Endodermal cell (in vitro differentiated cells): Measurements from ENCODE around the gene BMP2K. TPM values are rescaled to one million over a fixed set of nuclear protein-coding genes. Genes with fewer than 3 reads are reported as not detected.

Source experiments
- DNase-seq: peaks from one replicate; pipeline ENCODE4 v3.0.0-alpha.2; 2017
- H3K27ac ChIP-seq: 2 replicates; pipeline ENCODE4 v1.5.1; 2013; ENCODE audit warnings: mild to moderate bottlenecking, low read depth, low read length, moderate library complexity
- H3K27me3 ChIP-seq: 2 replicates; pipeline ENCODE4 v1.6.1; 2013; ENCODE audit warnings: mild to moderate bottlenecking, low read length, moderate library complexity; ENCODE audit not compliant: insufficient read depth, control insufficient read depth, poor library complexity, severe bottlenecking
- H3K36me3 ChIP-seq: 2 replicates; pipeline ENCODE4 v1.7.0; 2013; ENCODE audit warnings: mild to moderate bottlenecking, low read length, moderate library complexity; ENCODE audit not compliant: control insufficient read depth, insufficient read depth
- H3K4me1 ChIP-seq: one replicate; pipeline ENCODE4 v1.7.0; 2013; ENCODE audit warnings: low read length; ENCODE audit not compliant: control insufficient read depth, insufficient read depth
- H3K4me3 ChIP-seq: 2 replicates; pipeline ENCODE4 v1.5.1; 2013; ENCODE audit warnings: mild to moderate bottlenecking, low read length, moderate library complexity
- H3K9ac ChIP-seq: 2 replicates; pipeline ENCODE4 v1.6.1; 2013; ENCODE audit warnings: mild to moderate bottlenecking, low read length, moderate library complexity; ENCODE audit not compliant: poor library complexity, severe bottlenecking; ENCODE audit errors: extremely low read depth
- H3K9me3 ChIP-seq: 2 replicates; pipeline ENCODE4 v1.6.1; 2013; ENCODE audit warnings: mild to moderate bottlenecking, low read length, moderate library complexity; ENCODE audit not compliant: control insufficient read depth
- H3K27ac Mint-ChIP-seq: 2 replicates; pipeline ENCODE4 v1.8.0; 2020; ENCODE audit warnings: mixed read lengths
- H3K27me3 Mint-ChIP-seq: 2 replicates; pipeline ENCODE4 v1.8.0; 2021; ENCODE audit warnings: mild to moderate bottlenecking, mixed read lengths; ENCODE audit not compliant: insufficient read depth
- H3K36me3 Mint-ChIP-seq: 2 replicates; pipeline ENCODE4 v1.8.0; 2020; ENCODE audit warnings: low read depth, mixed read lengths
- H3K4me1 Mint-ChIP-seq: 2 replicates; pipeline ENCODE4 v1.8.0; 2020; ENCODE audit warnings: mixed read lengths
- H3K4me3 Mint-ChIP-seq: 2 replicates; pipeline ENCODE4 v1.8.0; 2020; ENCODE audit warnings: mild to moderate bottlenecking, moderate library complexity, mixed read lengths
- H3K9me3 Mint-ChIP-seq: 2 replicates; pipeline ENCODE4 v1.8.0; 2020; ENCODE audit warnings: mild to moderate bottlenecking, mixed read lengths
- WGBS, 2 experiments: methylation state at CpG; one replicate each; pipeline versions ENCODE4 v1.1.5 to v1.1.7; 2013; ENCODE audit warnings: missing lambda C conversion rate in 2 of 2, mixed read lengths in 1 of 2; ENCODE audit not compliant: insufficient coverage in 1 of 2, insufficient read length in 1 of 2; 5-methylcytosine and 5-hydroxymethylcytosine counted together
- total RNA-seq, 2 donors: library from RNA; stranded (reverse); fragmentation: NEBNext Ultra II Directional in 1 of 2; extraction: Animal tissue kit (Norgen Biotek cat#: 25700) in 1 of 2; gene quantifications; 2 replicates in 1 of 2; 3 replicates in 1 of 2; pipeline ENCODE4 v1.2.1, GENCODE V29; 2021
- TF ChIP-seq, protein P1 (sequence below): fragments of 200-600 bp; sonication (generic); conservative IDR thresholded peaks from 2 replicates; pipeline ENCODE4 v1.5.0; 2021; ENCODE audit warnings: antibody characterized with exemption, mild to moderate bottlenecking

Gene BMP2K
- total RNA-seq, 2 donors from 2014 or later, result 39.4 to 49.1 TPM

DNA sequence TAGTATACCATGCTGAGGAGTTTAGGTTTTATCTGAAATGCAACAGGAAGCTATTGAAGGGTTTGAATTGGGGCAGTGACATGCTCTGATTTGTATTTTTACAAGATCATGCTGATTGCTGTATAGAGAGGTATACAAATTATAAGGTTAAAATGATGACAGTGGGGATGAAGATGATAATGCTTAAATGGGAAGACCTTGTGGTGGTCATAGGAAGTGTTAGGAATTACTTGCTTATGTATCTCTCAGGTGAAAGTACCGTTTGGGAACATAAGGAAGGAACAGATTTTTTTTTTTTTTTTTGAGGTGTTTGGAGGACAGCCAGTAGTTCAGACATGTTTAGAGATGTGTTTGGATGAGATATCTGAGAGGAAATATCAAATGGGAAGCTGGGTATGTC is 5.0 kb downstream of the BMP2K start:
- Histone ChIP-seq H3K27ac (no peak overlapping the region), H3K9me3 (peaks cover 10% of the 10 kb centered on the region), H3K4me1 (peaks cover 5% of the 10 kb centered on the region), H3K27me3 (no peaks in the 10 kb centered on the region), H3K9ac (no peak overlapping the region), H3K36me3 (peaks cover 5% of the 10 kb centered on the region), H3K4me3 (no peak overlapping the region)
- H3K27ac Mint-ChIP-seq, result no peak overlapping the region
- 92 to 94% methylated on average over 1 of the region's 1 CpG for WGBS, 2 experiments
- TF ChIP-seq, protein P1, sequence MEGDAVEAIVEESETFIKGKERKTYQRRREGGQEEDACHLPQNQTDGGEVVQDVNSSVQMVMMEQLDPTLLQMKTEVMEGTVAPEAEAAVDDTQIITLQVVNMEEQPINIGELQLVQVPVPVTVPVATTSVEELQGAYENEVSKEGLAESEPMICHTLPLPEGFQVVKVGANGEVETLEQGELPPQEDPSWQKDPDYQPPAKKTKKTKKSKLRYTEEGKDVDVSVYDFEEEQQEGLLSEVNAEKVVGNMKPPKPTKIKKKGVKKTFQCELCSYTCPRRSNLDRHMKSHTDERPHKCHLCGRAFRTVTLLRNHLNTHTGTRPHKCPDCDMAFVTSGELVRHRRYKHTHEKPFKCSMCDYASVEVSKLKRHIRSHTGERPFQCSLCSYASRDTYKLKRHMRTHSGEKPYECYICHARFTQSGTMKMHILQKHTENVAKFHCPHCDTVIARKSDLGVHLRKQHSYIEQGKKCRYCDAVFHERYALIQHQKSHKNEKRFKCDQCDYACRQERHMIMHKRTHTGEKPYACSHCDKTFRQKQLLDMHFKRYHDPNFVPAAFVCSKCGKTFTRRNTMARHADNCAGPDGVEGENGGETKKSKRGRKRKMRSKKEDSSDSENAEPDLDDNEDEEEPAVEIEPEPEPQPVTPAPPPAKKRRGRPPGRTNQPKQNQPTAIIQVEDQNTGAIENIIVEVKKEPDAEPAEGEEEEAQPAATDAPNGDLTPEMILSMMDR, result no peak
- H3K9me3 Mint-ChIP-seq, result no peaks in the 10 kb centered on the region
- peaks cover 8% of the 10 kb centered on the region for H3K36me3 Mint-ChIP-seq
- peaks cover 11% of the 10 kb centered on the region for H3K4me1 Mint-ChIP-seq
- no peaks in the 10 kb centered on the region for H3K27me3 Mint-ChIP-seq
- no peak for DNase-seq
- H3K4me3 Mint-ChIP-seq, result no peak overlapping the region

DNA sequence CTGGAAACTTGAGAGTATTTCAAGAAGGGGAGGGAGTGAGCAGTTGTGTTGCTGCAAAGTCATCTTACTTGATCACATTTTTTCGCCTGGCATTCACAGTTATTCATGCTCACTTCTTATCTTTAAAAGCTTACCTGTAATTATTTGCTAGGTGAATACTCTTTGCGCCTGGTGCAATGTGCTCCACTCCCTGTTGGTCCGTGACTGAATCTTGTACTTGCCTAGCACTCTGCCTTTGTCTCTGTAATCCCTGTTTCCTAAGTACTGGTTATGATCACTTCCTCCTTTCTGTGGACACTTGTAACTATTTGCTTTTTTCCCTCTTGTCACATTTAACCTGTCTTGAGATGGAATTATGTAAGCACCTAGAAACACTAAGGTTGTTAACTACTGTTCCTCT is 5.8 kb downstream of the BMP2K start:
- Histone ChIP-seq H3K9me3 (peaks cover 13% of the 10 kb centered on the region), H3K36me3 (peaks cover 5% of the 10 kb centered on the region), H3K27ac (no peak overlapping the region), H3K9ac (no peak overlapping the region), H3K27me3 (no peaks in the 10 kb centered on the region), H3K4me3 (no peak overlapping the region), H3K4me1 (peaks cover 5% of the 10 kb centered on the region)
- no peak for DNase-seq
- Mint-ChIP-seq H3K4me1 (peaks cover 12% of the 10 kb centered on the region), H3K27ac (no peak overlapping the region), H3K36me3 (peaks cover 8% of the 10 kb centered on the region), H3K9me3 (no peaks in the 10 kb centered on the region), H3K27me3 (no peaks in the 10 kb centered on the region), H3K4me3 (no peak overlapping the region)
- 92 to 97% methylated on average over 2 to 3 of the region's 3 CpGs for WGBS, 2 experiments
- TF ChIP-seq, protein P1, result no peak

DNA sequence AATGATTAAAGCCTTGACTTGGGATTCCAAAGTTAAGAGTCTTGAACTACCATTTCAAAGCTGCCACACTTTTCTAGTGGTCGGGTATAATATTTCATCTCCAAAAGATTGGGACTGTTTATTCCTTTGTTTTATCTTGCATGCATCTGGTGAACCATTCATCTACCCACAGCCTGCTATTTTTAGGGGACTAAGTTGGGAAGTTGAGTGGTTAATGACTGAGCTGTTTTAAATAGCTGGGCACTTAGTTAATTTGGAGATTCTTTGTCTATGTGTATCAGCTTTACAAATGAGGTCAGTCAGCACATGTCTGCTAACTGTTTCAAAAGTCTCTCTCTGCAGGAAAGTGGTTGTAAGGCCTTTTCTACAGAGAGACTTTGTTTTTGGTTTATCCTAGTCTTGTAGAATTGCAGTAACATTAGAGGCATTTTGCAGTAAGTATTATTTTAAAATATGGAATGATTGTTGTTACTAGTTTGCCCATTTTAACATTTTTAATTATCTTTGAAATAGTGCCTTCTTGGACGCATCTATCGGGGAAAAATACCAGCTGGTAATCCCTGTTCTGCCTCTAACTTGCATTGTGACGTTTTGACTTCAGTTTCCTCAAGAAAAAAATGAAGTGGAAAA is 8.2 kb downstream of the BMP2K start:
- no peaks in the 10 kb centered on the region for H3K27me3 Mint-ChIP-seq
- no peak overlapping the region for H3K27ac ChIP-seq
- H3K4me3 Mint-ChIP-seq, result no peak overlapping the region
- H3K36me3 ChIP-seq, result peaks cover 5% of the 10 kb centered on the region
- peaks cover 35% of the 10 kb centered on the region for H3K4me1 Mint-ChIP-seq
- TF ChIP-seq, protein P1, result no peak
- H3K27me3 ChIP-seq, result no peaks in the 10 kb centered on the region
- H3K9me3 ChIP-seq, result peaks cover 13% of the 10 kb centered on the region
- H3K27ac Mint-ChIP-seq, result no peak overlapping the region
- H3K9ac ChIP-seq, result no peak overlapping the region
- H3K36me3 Mint-ChIP-seq, result peaks cover 8% of the 10 kb centered on the region
- peaks cover 5% of the 10 kb centered on the region for H3K4me1 ChIP-seq
- no peak for DNase-seq
- no peak overlapping the region for H3K4me3 ChIP-seq
- WGBS, 2 experiments, result 89 to 100% methylated on average over 1 to 4 of the region's 4 CpGs
- H3K9me3 Mint-ChIP-seq, result no peaks in the 10 kb centered on the region
